ENCODE data around the gene GNPDA2.

The GNPDA2 gene

DNA sequence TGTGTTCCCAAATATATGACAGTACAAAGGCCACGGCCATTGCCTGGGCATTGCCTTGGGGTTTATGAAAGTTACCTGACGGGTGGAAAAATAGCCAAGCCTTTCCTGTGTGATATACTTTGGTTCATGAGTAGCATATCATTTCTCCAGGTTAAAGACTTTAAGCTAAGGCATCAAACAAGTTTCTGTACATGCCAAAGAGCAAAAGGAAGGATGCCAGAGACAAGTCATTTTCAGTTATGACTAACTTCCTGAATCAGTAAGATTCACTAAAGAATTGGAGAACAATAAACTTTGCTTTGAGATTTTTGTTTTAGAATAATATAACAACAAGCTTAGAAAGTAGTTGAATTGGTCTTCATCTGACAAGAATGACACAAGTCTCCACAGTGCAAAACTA lies 57.8 kb downstream of the GNPDA2 start:
- TF ChIP-seq, protein P1, sequence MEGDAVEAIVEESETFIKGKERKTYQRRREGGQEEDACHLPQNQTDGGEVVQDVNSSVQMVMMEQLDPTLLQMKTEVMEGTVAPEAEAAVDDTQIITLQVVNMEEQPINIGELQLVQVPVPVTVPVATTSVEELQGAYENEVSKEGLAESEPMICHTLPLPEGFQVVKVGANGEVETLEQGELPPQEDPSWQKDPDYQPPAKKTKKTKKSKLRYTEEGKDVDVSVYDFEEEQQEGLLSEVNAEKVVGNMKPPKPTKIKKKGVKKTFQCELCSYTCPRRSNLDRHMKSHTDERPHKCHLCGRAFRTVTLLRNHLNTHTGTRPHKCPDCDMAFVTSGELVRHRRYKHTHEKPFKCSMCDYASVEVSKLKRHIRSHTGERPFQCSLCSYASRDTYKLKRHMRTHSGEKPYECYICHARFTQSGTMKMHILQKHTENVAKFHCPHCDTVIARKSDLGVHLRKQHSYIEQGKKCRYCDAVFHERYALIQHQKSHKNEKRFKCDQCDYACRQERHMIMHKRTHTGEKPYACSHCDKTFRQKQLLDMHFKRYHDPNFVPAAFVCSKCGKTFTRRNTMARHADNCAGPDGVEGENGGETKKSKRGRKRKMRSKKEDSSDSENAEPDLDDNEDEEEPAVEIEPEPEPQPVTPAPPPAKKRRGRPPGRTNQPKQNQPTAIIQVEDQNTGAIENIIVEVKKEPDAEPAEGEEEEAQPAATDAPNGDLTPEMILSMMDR (conservative IDR thresholded peaks at IDR 0.05; ENCODE audit: low read depth, low read length): no peak
- Histone ChIP-seq H3K4me3 (IDR thresholded peaks at IDR 0.05; ENCODE audit: insufficient read depth, low read depth, low read length) (no peak overlapping the region), H3K4me1 (ENCODE audit: low read depth, poor library complexity, severe bottlenecking) (no peaks in the 10 kb centered on the region), H3K9ac (no peak overlapping the region), H2AFZ (ENCODE audit: low read depth) (no peak overlapping the region), H3K36me3 (ENCODE audit: insufficient read depth) (no peaks in the 10 kb centered on the region), H4K20me1 (ENCODE audit: insufficient read depth) (no peaks in the 10 kb centered on the region), H3K27ac (no peak overlapping the region), H3K27me3 (ENCODE audit: insufficient read depth, low read depth) (no peaks in the 10 kb centered on the region), H3K79me2 (ENCODE audit: insufficient read depth, low read depth) (no peaks in the 10 kb centered on the region), H3K4me2 (no peak overlapping the region)

DNA sequence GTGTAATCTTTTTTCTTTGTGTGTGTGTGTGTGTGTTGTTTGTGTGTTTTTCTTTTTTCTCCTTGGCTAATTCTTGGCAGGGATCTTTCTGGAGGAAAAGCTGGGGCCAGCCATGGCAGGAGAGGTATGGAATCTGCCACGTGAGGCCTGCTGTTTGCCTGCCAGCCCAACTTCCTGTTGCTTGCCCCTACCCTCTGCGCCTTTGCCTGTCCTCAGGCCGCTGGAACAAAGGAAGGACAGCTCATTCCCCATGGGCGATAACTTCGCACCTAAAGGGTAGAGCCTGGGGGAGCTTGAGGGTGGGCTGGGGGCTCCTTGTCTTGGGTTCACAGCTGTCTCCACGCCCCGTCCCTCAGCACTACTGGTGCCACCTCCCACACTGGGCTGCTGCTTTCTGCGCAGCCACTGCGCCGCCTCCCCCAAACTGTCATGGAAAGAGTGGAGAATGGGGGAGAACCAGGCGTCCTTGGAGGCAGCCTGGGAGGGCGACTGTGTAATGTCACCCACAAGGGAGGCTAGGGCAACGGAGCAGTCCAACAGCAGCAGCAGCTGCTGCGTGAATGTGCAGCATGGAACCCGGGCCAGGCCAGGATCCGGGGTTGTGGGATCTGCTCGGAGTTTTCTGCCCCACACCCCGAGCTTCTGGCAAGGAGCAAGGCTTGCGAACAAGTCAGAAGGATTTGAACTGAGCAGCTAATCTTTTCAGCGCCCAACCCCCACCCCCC lies 62.7 kb downstream of the GNPDA2 start:
- TF ChIP-seq, protein P1 (conservative IDR thresholded peaks at IDR 0.05; ENCODE audit: low read depth, low read length): no peak
- Histone ChIP-seq H3K9ac (no peak overlapping the region), H3K4me2 (no peak overlapping the region), H3K27ac (no peak overlapping the region), H3K4me3 (IDR thresholded peaks at IDR 0.05; ENCODE audit: insufficient read depth, low read depth, low read length) (no peak overlapping the region), H3K36me3 (ENCODE audit: insufficient read depth) (no peaks in the 10 kb centered on the region), H3K79me2 (ENCODE audit: insufficient read depth, low read depth) (no peaks in the 10 kb centered on the region), H4K20me1 (ENCODE audit: insufficient read depth) (no peaks in the 10 kb centered on the region), H2AFZ (ENCODE audit: low read depth) (no peak overlapping the region), H3K27me3 (ENCODE audit: insufficient read depth, low read depth) (no peaks in the 10 kb centered on the region), H3K4me1 (ENCODE audit: low read depth, poor library complexity, severe bottlenecking) (no peaks in the 10 kb centered on the region)

DNA sequence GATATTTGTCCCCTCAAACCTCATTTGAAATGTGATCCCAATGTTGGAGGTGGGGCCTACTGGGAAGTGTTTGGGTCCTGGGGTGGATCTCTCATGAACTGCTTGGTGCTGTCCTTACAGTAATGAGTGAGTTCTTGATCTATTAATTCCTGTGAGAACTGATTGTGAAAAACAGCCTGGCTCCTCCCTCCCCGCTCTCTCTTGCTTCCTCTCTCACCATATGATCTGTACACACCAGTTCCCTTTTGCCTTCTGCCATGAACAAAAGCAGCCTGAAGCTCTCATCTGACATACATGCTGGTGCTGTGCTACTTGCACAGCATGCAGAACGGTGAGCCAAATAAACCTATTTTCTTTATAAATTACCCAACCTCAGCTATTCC lies 63.7 kb downstream of the GNPDA2 start:
- Histone ChIP-seq H3K27ac (no peak overlapping the region), H3K36me3 (ENCODE audit: insufficient read depth) (no peaks in the 10 kb centered on the region), H3K4me1 (ENCODE audit: low read depth, poor library complexity, severe bottlenecking) (no peaks in the 10 kb centered on the region), H2AFZ (ENCODE audit: low read depth) (no peak overlapping the region), H3K27me3 (ENCODE audit: insufficient read depth, low read depth) (no peaks in the 10 kb centered on the region), H3K4me3 (IDR thresholded peaks at IDR 0.05; ENCODE audit: insufficient read depth, low read depth, low read length) (no peak overlapping the region), H3K79me2 (ENCODE audit: insufficient read depth, low read depth) (no peaks in the 10 kb centered on the region), H3K4me2 (no peak overlapping the region), H3K9ac (no peak overlapping the region), H4K20me1 (ENCODE audit: insufficient read depth) (no peaks in the 10 kb centered on the region)
- TF ChIP-seq, protein P1 (conservative IDR thresholded peaks at IDR 0.05; ENCODE audit: low read depth, low read length): no peak

DNA sequence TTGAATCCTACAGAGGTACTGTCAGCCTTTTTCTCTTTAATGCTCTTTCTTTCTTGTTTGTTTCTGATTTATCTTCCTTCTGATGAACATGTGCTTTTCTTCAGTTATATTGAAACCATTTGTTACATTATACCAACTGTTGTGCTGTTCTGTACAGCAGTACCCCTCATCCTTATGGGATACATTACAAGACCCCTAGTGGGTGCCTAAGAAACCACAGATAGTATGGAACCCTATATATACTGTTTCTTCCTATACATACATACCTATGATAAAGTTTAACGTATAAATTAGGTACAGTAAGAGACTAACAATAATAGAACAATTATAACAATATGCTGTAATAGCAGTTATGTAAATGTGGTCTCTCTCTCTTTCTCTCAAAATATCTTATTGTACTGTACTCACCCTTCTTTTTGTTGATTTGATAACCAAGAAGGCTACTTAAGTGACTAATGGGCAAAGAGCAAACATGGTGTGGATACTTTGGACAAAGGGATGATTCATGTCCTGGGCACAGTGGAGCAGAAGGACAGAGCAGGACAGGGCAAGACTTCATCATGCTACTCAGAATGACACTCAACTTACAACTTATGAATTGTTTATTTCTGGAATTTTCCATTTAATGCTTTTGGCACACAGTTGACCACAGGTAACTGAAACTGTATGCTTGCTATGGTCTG lies 64.3 kb downstream of the GNPDA2 start:
- H3K9ac ChIP-seq: no peak overlapping the region
- no peaks in the 10 kb centered on the region for H3K27me3 ChIP-seq (ENCODE audit: insufficient read depth, low read depth)
- TF ChIP-seq, protein P1 (conservative IDR thresholded peaks at IDR 0.05; ENCODE audit: low read depth, low read length): no peak
- no peak overlapping the region for H3K27ac ChIP-seq
- no peak overlapping the region for H2AFZ ChIP-seq (ENCODE audit: low read depth)
- H3K79me2 ChIP-seq (ENCODE audit: insufficient read depth, low read depth): no peaks in the 10 kb centered on the region
- H4K20me1 ChIP-seq (ENCODE audit: insufficient read depth): no peaks in the 10 kb centered on the region
- no peak overlapping the region for H3K4me2 ChIP-seq
- no peaks in the 10 kb centered on the region for H3K4me1 ChIP-seq (ENCODE audit: low read depth, poor library complexity, severe bottlenecking)
- H3K36me3 ChIP-seq (ENCODE audit: insufficient read depth): no peaks in the 10 kb centered on the region
- no peak overlapping the region for H3K4me3 ChIP-seq (IDR thresholded peaks at IDR 0.05; ENCODE audit: insufficient read depth, low read depth, low read length)

Measured in KMS-11 (cell line).